SU-DHL-6 (cell line): ENCODE data around the gene P3H1.

Experiments used
- H2AFZ ChIP-seq: fragments of 200-600 bp; sonication (generic); 2 replicates; pipeline ENCODE4 v1.6.1; 2014; ENCODE audit warnings: low read depth, mild to moderate bottlenecking, moderate library complexity, mixed read lengths, antibody characterized with exemption, low read length; ENCODE audit not compliant: severe bottlenecking
- H3F3A ChIP-seq: fragments of 200-600 bp; shearing (Covaris generic); 2 replicates; pipeline ENCODE4 v1.6.0; 2016; ENCODE audit warnings: antibody characterized with exemption, mild to moderate bottlenecking; ENCODE audit not compliant: insufficient read depth
- H3K27ac ChIP-seq: fragments of 200-600 bp; sonication (generic); 2 replicates; pipeline ENCODE4 v1.5.1; 2016; ENCODE audit warnings: low read depth, mild to moderate bottlenecking, low read length, moderate library complexity, mixed read lengths
- H3K27me3 ChIP-seq: fragments of 200-600 bp; sonication (generic), shearing (Covaris generic); 2 replicates; pipeline ENCODE4 v1.6.0; 2014; ENCODE audit warnings: mild to moderate bottlenecking, low read length
- H3K36me3 ChIP-seq: fragments of 200-600 bp; sonication (generic); 2 replicates; pipeline ENCODE4 v1.6.1; 2014; ENCODE audit warnings: mild to moderate bottlenecking, low read length, mixed read lengths
- H3K4me2 ChIP-seq: fragments of 300-600, 200-600 bp; shearing (Covaris generic), sonication (generic); 2 replicates; pipeline ENCODE4 v1.6.0; 2014; ENCODE audit warnings: low read length, low read depth, mild to moderate bottlenecking; ENCODE audit not compliant: poor library complexity, severe bottlenecking
- H3K4me3 ChIP-seq: fragments of 200-600 bp; sonication (generic); 2 replicates; pipeline ENCODE4 v1.5.1; 2014; ENCODE audit warnings: antibody characterized with exemption, low read length, mild to moderate bottlenecking, mixed read lengths; ENCODE audit not compliant: insufficient read depth, poor library complexity, severe bottlenecking
- H3K79me2 ChIP-seq: fragments of 200-600 bp; sonication (generic); 2 replicates; pipeline ENCODE4 v1.6.1; 2014; ENCODE audit warnings: mild to moderate bottlenecking, low read length, moderate library complexity; ENCODE audit not compliant: insufficient read depth
- H3K9ac ChIP-seq: fragments of 200-600 bp; sonication (generic); 2 replicates; pipeline ENCODE4 v1.7.0; 2014; ENCODE audit warnings: mild to moderate bottlenecking, low read length
- H3K9me2 ChIP-seq: fragments of 200-600 bp; sonication (generic); replicated peaks from 2 replicates; pipeline ENCODE4 v1.6.1; 2014; ENCODE audit warnings: low read length; ENCODE audit not compliant: insufficient read depth
- H3K9me3 ChIP-seq: fragments of 200-600 bp; sonication (generic); 2 replicates; pipeline ENCODE4 v1.6.1; 2014; ENCODE audit warnings: low read length, mixed read lengths; ENCODE audit not compliant: insufficient read depth
- H4K20me1 ChIP-seq: fragments of 200-600 bp; sonication (generic); 2 replicates; pipeline ENCODE4 v1.6.1; 2014; ENCODE audit warnings: low read depth, mild to moderate bottlenecking, antibody characterized with exemption, low read length, moderate library complexity, mixed read lengths
- CTCF ChIP-seq: fragments of 200-600 bp; sonication (generic); IDR thresholded peaks from one replicate; pipeline ENCODE4 v1.5.1; 2017; ENCODE audit warnings: antibody characterized with exemption, mild to moderate bottlenecking, low read length, moderate library complexity; ENCODE audit not compliant: insufficient read depth, poor library complexity, severe bottlenecking
- EZH2phosphoT487 ChIP-seq: fragments of 200-600 bp; sonication (generic), shearing (Covaris generic); conservative IDR thresholded peaks from 2 replicates; pipeline ENCODE4 v1.6.1; 2018; ENCODE audit warnings: mild to moderate bottlenecking, antibody characterized with exemption, low read length, moderate library complexity, mixed read lengths

The P3H1 gene

GRCh38 chr1:42780176-42780575, 13.3 kb upstream of the P3H1 start:
- Histone ChIP-seq H3K4me3 (no peak overlapping the region), H4K20me1 (no peaks in the 10 kb centered on the region), H3K27me3 (no peaks in the 10 kb centered on the region), H3F3A (no peaks in the 10 kb centered on the region), H3K9ac (no peak overlapping the region), H3K4me2 (no peak overlapping the region), H3K9me2 (no peaks in the 10 kb centered on the region), H3K79me2 (no peaks in the 10 kb centered on the region), H3K9me3 (no peaks in the 10 kb centered on the region), H3K36me3 (no peaks in the 10 kb centered on the region), H2AFZ (no peak overlapping the region), H3K27ac (no peak overlapping the region)
- no peak for TF ChIP-seq CTCF
- TF ChIP-seq EZH2phosphoT487 = no peak

GRCh38 chr1:42779725-42780124, 12.9 kb upstream of the P3H1 start:
- no peak overlapping the region for H3K4me3 ChIP-seq
- no peak overlapping the region for H2AFZ ChIP-seq
- H4K20me1 ChIP-seq = no peaks in the 10 kb centered on the region
- no peaks in the 10 kb centered on the region for H3K9me2 ChIP-seq
- H3F3A ChIP-seq = no peaks in the 10 kb centered on the region
- H3K27ac ChIP-seq = no peak overlapping the region
- H3K79me2 ChIP-seq = no peaks in the 10 kb centered on the region
- no peak overlapping the region for H3K4me2 ChIP-seq
- TF ChIP-seq EZH2phosphoT487 (no peak), CTCF (no peak)
- no peaks in the 10 kb centered on the region for H3K27me3 ChIP-seq
- H3K36me3 ChIP-seq = no peaks in the 10 kb centered on the region; the same call in 1 of the 2 replicates
- H3K9ac ChIP-seq = no peak overlapping the region
- H3K9me3 ChIP-seq = no peaks in the 10 kb centered on the region

GRCh38 chr1:42777852-42778251, 11.0 kb upstream of the P3H1 start:
- H3K4me2 ChIP-seq = no peak overlapping the region
- H4K20me1 ChIP-seq = no peaks in the 10 kb centered on the region
- no peaks in the 10 kb centered on the region for H3K27me3 ChIP-seq
- no peak for TF ChIP-seq CTCF
- no peaks in the 10 kb centered on the region for H3F3A ChIP-seq
- H3K9ac ChIP-seq = no peak overlapping the region
- H3K36me3 ChIP-seq = no peaks in the 10 kb centered on the region; the same call in 1 of the 2 replicates
- no peak overlapping the region for H3K27ac ChIP-seq
- H3K4me3 ChIP-seq = no peak overlapping the region
- no peaks in the 10 kb centered on the region for H3K9me3 ChIP-seq
- H3K79me2 ChIP-seq = no peaks in the 10 kb centered on the region; the same call in 1 of the 2 replicates
- H3K9me2 ChIP-seq = no peaks in the 10 kb centered on the region
- no peak overlapping the region for H2AFZ ChIP-seq
